Lower leg skin (tissue), 4 donors: ENCODE data around the gene CCSER1. TPM values are rescaled to one million over a fixed set of nuclear protein-coding genes. Genes with fewer than 3 reads are reported as not detected.
"Not testable (repeated sequence)": the region's sequence is repeated elsewhere in the genome, so short reads cannot be mapped to it uniquely, and the experiment has no call there.

Experiments
- DNase-seq, 2 donors: peaks; one replicate each; pipeline ENCODE4 v3.0.0-alpha.2; 2019; ENCODE audit warnings: low spot score in 2 of 2
- H3K4me3 ChIP-seq: fragments of 200-600 bp; sonication (generic); 2 replicates; pipeline ENCODE4 v1.5.1; 2017; ENCODE audit warnings: mild to moderate bottlenecking, low read depth; ENCODE audit not compliant: poor library complexity, severe bottlenecking
- POLR2A ChIP-seq, 2 donors: fragments of 450-650 bp; IDR thresholded peaks; one replicate each; pipeline ENCODE4 v1.6.1; 2016 to 2017; ENCODE audit warnings: antibody characterized with exemption in 2 of 2, mild to moderate bottlenecking in 1 of 2, moderate library complexity in 1 of 2
- WGBS, 2 donors: methylation state at CpG; one replicate each; pipeline ENCODE4 v1.1.5; 2018; 5-methylcytosine and 5-hydroxymethylcytosine counted together
- intact Hi-C: fragments of 100-400 bp; cut with DNase I; formaldehyde crosslinking; loops from one replicate; pipeline ENCODE4 v1.15.0; 2023; ENCODE audit warnings: low total_unique reads
- total RNA-seq, 4 donors: library from RNA; depleted of rRNA; stranded (reverse); fragments of >200 nt; gene quantifications; one replicate each; pipeline ENCODE4 v1.1.0, GENCODE V29; 2016
- TF ChIP-seq, protein P1 (sequence below), 3 donors: fragments of 450-650 bp; IDR thresholded peaks; one replicate each; pipeline ENCODE4 v1.5.1; 2016; ENCODE audit warnings: antibody characterized with exemption in 3 of 3, mild to moderate bottlenecking in 3 of 3, moderate library complexity in 2 of 3

CCSER1 gene
- total RNA-seq, 4 donors from 2014 or later: 6.5 to 12.1 (median 9.9) TPM

DNA sequence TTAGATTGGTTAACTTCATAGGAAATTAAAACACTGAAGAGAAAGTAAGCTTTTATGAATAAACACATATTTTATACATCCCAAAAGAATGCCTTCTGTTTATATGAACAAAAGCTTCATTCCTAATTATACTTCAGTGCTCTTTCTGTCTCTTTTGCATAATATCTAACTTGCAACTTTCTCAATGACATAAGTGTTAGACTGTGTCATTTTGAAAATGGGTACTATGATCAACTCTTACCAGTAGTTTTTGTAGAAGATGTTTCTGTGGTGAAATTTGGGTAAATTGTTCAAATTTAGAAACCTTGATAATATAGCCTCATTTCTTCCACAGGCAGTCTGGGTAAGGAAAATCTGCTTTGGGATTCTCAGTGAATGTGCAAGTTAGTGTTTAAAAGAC lies 991.4 kb downstream of the CCSER1 start:
- DNase-seq: no peak
- intact Hi-C loops: no loop called here
- TF ChIP-seq, protein P1, sequence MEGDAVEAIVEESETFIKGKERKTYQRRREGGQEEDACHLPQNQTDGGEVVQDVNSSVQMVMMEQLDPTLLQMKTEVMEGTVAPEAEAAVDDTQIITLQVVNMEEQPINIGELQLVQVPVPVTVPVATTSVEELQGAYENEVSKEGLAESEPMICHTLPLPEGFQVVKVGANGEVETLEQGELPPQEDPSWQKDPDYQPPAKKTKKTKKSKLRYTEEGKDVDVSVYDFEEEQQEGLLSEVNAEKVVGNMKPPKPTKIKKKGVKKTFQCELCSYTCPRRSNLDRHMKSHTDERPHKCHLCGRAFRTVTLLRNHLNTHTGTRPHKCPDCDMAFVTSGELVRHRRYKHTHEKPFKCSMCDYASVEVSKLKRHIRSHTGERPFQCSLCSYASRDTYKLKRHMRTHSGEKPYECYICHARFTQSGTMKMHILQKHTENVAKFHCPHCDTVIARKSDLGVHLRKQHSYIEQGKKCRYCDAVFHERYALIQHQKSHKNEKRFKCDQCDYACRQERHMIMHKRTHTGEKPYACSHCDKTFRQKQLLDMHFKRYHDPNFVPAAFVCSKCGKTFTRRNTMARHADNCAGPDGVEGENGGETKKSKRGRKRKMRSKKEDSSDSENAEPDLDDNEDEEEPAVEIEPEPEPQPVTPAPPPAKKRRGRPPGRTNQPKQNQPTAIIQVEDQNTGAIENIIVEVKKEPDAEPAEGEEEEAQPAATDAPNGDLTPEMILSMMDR (IDR thresholded peaks at IDR 0.05): no peak
- no peak for TF ChIP-seq POLR2A (IDR thresholded peaks at IDR 0.05)
- no peak overlapping the region for H3K4me3 ChIP-seq

DNA sequence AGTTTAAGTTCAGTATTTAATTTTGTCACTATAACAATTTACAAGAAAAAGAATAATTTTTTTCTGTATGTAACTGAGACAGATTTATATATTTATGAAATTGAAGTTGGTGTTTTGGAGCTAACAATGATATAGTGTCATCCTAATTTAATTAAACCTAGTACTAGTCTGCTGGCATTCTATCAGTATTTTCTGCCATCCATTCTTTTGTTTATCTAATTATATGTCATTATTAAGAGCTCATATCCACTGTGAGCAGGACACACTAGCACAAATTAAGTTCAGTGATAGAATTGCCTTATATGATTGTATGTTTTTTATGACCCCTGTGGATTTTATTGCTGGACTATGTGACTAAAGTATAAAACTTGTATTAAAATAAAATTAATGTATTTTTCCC lies 996.5 kb downstream of the CCSER1 start:
- no peak overlapping the region for H3K4me3 ChIP-seq
- no peak for TF ChIP-seq POLR2A (IDR thresholded peaks at IDR 0.05)
- TF ChIP-seq, protein P1 (IDR thresholded peaks at IDR 0.05): no peak
- intact Hi-C loops: no loop called here
- no peak for DNase-seq

DNA sequence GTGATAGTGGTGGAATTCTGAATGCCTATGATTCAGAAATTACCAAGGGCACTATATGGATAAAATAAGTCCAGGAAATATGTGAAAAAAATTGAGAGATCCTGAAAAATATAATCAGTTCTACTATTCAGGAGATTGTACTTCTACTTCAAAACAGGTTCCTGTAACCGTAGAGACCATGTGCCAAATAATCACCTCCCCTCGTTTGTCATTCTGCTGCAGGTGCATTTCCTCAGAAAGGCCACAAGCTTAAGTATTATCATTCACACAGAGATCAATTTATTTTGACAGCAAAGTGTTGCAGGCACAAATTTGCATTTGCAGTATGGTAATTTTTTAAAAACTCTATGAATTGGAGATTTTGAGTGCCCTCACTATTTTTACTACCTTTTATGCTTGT lies 1000.0 kb downstream of the CCSER1 start:
- 68 to 80% methylated on average over 2 of the region's 2 CpGs for WGBS, 2 donors
- no peak overlapping the region for H3K4me3 ChIP-seq
- DNase-seq: no peak
- intact Hi-C loops: no loop called here
- TF ChIP-seq, protein P1 (IDR thresholded peaks at IDR 0.05): no peak
- TF ChIP-seq POLR2A (IDR thresholded peaks at IDR 0.05): no peak

DNA sequence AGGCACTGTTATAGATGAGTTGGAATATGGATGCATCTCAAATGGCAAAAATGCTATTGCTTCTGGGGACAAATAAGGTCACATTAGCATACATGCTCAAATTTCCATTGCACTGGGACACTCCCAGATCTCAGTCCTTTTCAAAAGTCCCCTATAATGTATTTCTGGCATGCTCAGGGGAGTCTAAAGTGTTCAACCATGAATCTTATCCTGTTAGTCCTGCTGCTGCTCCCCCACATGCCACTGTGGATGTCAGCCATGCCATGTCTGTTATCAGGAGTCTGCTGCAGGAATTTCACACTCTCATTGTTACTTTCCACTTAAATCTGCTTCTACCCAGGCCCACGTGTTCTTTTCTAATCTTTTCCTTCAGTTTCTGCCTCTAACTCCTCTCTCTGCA lies 1000.6 kb downstream of the CCSER1 start:
- intact Hi-C loops: no loop called here
- DNase-seq: no peak
- no peak overlapping the region for H3K4me3 ChIP-seq
- no peak for TF ChIP-seq POLR2A (IDR thresholded peaks at IDR 0.05)
- TF ChIP-seq, protein P1 (IDR thresholded peaks at IDR 0.05): no peak
- WGBS, 2 donors: 16 to 40% methylated on average over 1 of the region's 1 CpG

DNA sequence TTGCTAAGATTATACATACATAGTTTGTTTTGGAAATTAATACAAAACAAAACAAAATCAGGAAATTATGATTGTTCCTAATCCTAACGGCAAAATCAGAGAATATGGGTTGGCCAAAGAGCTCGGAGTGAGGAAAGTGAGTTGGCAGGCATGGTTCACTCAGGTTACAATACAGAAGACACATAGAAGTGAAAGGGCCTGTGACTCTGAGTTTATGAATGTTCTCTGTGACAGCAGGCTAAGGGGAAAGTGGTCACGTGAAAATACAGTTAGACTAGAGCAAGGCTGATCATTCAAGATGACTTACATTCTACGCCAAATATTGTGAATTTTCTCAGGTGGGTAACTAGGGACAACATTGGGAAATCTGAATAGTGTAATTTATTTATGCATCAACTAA lies 1001.3 kb downstream of the CCSER1 start:
- no peak overlapping the region for H3K4me3 ChIP-seq
- TF ChIP-seq POLR2A (IDR thresholded peaks at IDR 0.05): no peak
- TF ChIP-seq, protein P1 (IDR thresholded peaks at IDR 0.05): no peak
- intact Hi-C loops: no loop called here
- no peak for DNase-seq
- 81 to 85% methylated on average over 4 of the region's 4 CpGs for WGBS, 2 donors

DNA sequence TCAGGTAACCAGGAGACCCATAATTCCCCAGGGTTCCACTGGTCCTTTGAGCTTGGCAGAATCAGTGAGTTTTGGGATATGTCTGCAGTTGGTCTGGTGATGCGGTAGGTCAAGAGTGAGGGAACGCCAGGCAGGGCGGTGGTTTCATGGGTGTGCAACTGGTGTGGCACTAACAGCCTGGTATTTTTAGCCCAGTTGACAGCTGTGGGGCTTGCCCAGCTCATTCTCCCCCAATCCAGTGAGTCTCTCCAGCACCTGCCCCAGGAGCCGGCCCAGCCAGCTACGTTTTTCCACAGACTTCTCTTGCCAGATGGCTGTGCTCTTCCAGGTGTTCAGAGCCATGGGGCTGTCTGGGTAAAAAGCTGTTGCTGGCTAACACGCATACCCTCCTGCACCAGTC lies 1019.9 kb downstream of the CCSER1 start:
- intact Hi-C loops: no loop called here
- WGBS, 2 donors: 69 to 74% methylated on average over 6 of the region's 6 CpGs
- H3K4me3 ChIP-seq: no peak overlapping the region
- TF ChIP-seq, protein P1 (IDR thresholded peaks at IDR 0.05): no peak
- no peak for TF ChIP-seq POLR2A (IDR thresholded peaks at IDR 0.05)
- no peak for DNase-seq

DNA sequence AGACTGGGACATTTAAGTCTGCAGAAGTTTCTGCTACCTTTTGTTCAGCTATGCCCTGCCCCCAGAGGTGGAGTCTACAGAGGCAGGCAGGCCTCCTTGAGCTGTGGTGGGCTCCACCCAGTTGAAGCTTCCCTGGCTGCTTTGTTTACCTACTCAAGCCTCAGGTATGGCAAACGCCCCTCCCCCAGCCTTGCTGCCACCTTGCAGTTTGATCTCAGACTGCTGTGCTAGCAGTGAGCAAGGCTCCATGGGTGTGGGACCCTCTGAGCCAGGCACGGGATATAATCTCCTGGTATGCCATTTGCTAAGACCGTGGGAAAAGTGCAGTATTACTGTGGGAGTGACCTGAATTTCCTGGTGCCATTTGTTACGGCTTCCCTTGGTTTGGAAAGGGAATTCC lies 1026.8 kb downstream of the CCSER1 start:
- H3K4me3 ChIP-seq, intact Hi-C loops, DNase-seq: not testable (repeated sequence)
- 86 to 88% methylated on average over 4 of the region's 4 CpGs for WGBS, 2 donors

DNA sequence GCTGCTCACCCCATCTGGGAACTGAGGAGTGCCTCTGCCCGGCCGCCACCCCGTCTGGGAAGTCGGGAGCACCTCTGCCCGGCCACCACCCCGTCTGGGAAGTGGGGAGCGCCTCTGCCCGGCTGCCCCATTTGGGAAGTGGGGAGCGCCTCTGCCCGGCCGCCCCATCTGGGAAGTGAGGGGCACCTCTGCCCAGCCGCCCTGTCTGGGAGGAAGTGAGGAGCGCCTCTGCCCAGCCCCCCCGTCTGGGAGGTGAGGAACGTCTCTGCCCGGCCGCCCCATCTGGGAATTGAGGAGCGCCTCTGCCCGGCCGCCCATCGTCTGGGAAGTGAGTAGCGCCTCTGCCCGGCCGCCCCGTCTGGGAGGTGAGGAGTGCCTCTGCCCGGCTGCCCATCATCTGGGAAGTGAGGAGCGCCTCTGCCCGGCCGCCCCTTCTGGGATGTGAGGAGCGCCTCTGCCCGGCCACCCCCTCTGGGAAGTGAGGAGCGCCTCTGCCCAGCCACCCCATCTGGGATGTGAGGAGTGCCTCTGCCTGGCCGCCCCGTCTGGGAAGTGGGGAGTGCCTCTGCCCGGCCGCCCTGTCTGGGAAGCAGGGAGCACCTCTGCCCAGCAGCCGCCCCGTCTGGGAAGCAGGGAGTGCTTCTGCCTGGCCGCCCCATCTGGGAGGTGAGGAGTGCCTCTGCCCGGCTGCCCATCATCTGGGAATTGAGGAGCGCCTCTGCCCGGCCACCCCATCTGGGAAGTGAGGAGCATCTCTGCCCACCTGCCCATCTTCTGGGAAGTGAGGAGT lies 1040.9 kb downstream of the CCSER1 start:
- H3K4me3 ChIP-seq, intact Hi-C loops, DNase-seq: not testable (repeated sequence)
- 91 to 92% methylated on average over 36 to 38 of the region's 42 CpGs for WGBS, 2 donors
